ENCODE results near the gene CDK2AP2.

CDK2AP2 gene

GRCh38 chr11:67494371-67495233 is 13.4 kb downstream of the CDK2AP2 start:
- in situ Hi-C loops (cut with MboI; ENCODE audit: low sequenced_read_pairs, unreplicated experiment): no loop called here
- no peak for DNase-seq (ENCODE audit: low spot score)
- no peak for TF ChIP-seq CTCF (IDR thresholded peaks at IDR 0.05; ENCODE audit: borderline replicate concordance, control extremely low read depth, extremely low read depth, insufficient read depth, missing control alignments)

DNA sequence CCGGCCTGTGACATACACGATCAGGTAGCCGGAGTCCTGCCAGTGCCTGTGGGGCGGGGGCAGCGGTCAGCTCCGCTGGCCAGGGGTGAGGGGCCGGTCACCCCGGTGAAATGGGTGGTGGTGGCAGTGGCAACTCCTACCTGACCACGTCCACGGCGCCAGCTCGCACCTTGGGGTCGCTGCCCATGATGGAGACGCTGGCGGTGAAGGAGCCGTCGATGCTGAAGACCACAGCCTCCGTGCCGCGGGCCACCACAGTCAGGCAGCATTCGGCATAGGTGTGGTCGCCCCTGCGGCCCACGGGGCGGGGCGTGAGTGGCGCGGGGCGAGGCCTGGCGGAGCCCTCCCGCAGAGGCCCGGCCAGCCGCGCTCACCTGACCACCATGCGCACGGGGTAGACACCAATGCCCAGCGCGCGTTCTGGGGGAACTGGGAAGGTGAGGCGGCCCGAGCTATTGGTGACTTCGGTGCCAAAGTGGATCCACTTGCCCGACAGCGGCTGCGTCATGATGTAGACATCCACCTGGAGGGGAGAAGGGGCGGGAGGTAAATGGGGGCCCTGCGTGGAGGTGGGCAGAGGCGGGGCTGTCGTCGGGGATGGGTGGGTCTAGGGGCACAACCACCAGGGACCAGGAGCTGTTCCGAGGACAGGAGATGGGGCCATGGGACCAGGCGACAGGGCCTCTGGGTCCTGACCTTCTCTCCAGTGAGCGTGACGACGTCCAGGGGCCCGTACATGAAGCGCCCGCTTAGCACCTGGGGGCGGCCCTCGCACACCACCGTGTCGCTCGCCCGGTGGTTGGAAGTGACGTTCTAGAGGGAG is 14.2 kb downstream of the CDK2AP2 start:
- in situ Hi-C loops (cut with MboI; ENCODE audit: low sequenced_read_pairs, unreplicated experiment): no loop called here
- TF ChIP-seq CTCF (IDR thresholded peaks at IDR 0.05; ENCODE audit: borderline replicate concordance, control extremely low read depth, extremely low read depth, insufficient read depth, missing control alignments): no peak
- no peak for DNase-seq (ENCODE audit: low spot score)

- in situ Hi-C loops (cut with MboI; ENCODE audit: low sequenced_read_pairs, unreplicated experiment): no loop called here
- DNase-seq (ENCODE audit: low spot score): no peak
- TF ChIP-seq CTCF (IDR thresholded peaks at IDR 0.05; ENCODE audit: borderline replicate concordance, control extremely low read depth, extremely low read depth, insufficient read depth, missing control alignments): no peak
Observed at GRCh38 chr11:67492801-67493547, 15.0 kb downstream of the CDK2AP2 start.

- TF ChIP-seq CTCF (IDR thresholded peaks at IDR 0.05; ENCODE audit: borderline replicate concordance, control extremely low read depth, extremely low read depth, insufficient read depth, missing control alignments): no peak
- in situ Hi-C loops (cut with MboI; ENCODE audit: low sequenced_read_pairs, unreplicated experiment): no loop called here
- DNase-seq (ENCODE audit: low spot score): no peak
Observed at GRCh38 chr11:67492069-67492727, 15.8 kb downstream of the CDK2AP2 start.

GRCh38 chr11:67491276-67492068 is 16.5 kb downstream of the CDK2AP2 start:
- no peak for TF ChIP-seq CTCF (IDR thresholded peaks at IDR 0.05; ENCODE audit: borderline replicate concordance, control extremely low read depth, extremely low read depth, insufficient read depth, missing control alignments)
- DNase-seq (ENCODE audit: low spot score): no peak
- in situ Hi-C loops (cut with MboI; ENCODE audit: low sequenced_read_pairs, unreplicated experiment): no loop called here
